Thoracic aorta (tissue), 2 donors: Measurements from ENCODE around the gene DMBX1. TPM values are rescaled to one million over a fixed set of nuclear protein-coding genes. Genes with fewer than 3 reads are reported as not detected.

ENCODE experiments used
- ATAC-seq: fragments of 150-250 bp; one replicate; pipeline ENCODE4 v1.8.0; 2017; ENCODE audit warnings: low read depth; ENCODE audit not compliant: insufficient number of reproducible peaks, low FRiP score
- DNase-seq: peaks from one replicate; pipeline ENCODE4 v3.0.0-alpha.2; 2020; ENCODE audit warnings: low spot score
- H3K27ac ChIP-seq, 2 donors: fragments of 200-600 bp; sonication (generic); 1 replicate in 1 of 2; 2 replicates in 1 of 2; pipeline ENCODE4 v1.5.1; 2016; ENCODE audit warnings: mild to moderate bottlenecking in 2 of 2, moderate library complexity in 2 of 2
- H3K27me3 ChIP-seq: fragments of 200-600 bp; sonication (generic); replicated peaks from 2 replicates; pipeline ENCODE4 v1.6.0; 2016; ENCODE audit warnings: mild to moderate bottlenecking; ENCODE audit not compliant: insufficient read depth
- H3K36me3 ChIP-seq: fragments of 200-600 bp; sonication (generic); one replicate; pipeline ENCODE4 v1.5.1; 2016
- H3K4me1 ChIP-seq, 2 donors: fragments of 200-600 bp; sonication (generic); 1 replicate in 1 of 2; 2 replicates in 1 of 2; pipeline versions ENCODE4 v1.5.1 to v1.6.0; 2016; ENCODE audit warnings: low read depth in 2 of 2, mild to moderate bottlenecking in 1 of 2; ENCODE audit not compliant: control insufficient read depth in 1 of 2
- H3K4me3 ChIP-seq: fragments of 200-600 bp; sonication (generic); 2 replicates; pipeline ENCODE4 v1.5.1; 2016; ENCODE audit warnings: mild to moderate bottlenecking
- H3K9me3 ChIP-seq: fragments of 200-600 bp; sonication (generic); 2 replicates; pipeline ENCODE4 v1.5.1; 2016
- total RNA-seq, 2 donors: library from RNA; depleted of rRNA; stranded (reverse); fragments of >200 nt; gene quantifications; one replicate each; pipeline versions ENCODE4 v1.1.0 to v1.2.3, GENCODE V29; 2016
- TF ChIP-seq, protein P1 (sequence below): fragments of 200-600 bp; sonication (generic); IDR thresholded peaks from one replicate; pipeline ENCODE4 v1.5.1; 2019; ENCODE audit warnings: antibody characterized with exemption

The DMBX1 gene
- total RNA-seq, 2 donors from 2014 or later: not detected

GRCh38 chr1:46536527-46536926, 46.9 kb downstream of the DMBX1 start:
- H3K36me3 ChIP-seq: no peaks in the 10 kb centered on the region
- no peak overlapping the region for H3K4me3 ChIP-seq
- no peaks in the 10 kb centered on the region for H3K27me3 ChIP-seq
- H3K4me1 ChIP-seq: peaks cover 2 to 5% of the 10 kb centered on the region in 2 donors
- no peak for DNase-seq
- ATAC-seq: no peak
- TF ChIP-seq, protein P1, sequence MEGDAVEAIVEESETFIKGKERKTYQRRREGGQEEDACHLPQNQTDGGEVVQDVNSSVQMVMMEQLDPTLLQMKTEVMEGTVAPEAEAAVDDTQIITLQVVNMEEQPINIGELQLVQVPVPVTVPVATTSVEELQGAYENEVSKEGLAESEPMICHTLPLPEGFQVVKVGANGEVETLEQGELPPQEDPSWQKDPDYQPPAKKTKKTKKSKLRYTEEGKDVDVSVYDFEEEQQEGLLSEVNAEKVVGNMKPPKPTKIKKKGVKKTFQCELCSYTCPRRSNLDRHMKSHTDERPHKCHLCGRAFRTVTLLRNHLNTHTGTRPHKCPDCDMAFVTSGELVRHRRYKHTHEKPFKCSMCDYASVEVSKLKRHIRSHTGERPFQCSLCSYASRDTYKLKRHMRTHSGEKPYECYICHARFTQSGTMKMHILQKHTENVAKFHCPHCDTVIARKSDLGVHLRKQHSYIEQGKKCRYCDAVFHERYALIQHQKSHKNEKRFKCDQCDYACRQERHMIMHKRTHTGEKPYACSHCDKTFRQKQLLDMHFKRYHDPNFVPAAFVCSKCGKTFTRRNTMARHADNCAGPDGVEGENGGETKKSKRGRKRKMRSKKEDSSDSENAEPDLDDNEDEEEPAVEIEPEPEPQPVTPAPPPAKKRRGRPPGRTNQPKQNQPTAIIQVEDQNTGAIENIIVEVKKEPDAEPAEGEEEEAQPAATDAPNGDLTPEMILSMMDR: no peak
- no peak overlapping the region for H3K27ac ChIP-seq
- H3K9me3 ChIP-seq: no peaks in the 10 kb centered on the region

DNA sequence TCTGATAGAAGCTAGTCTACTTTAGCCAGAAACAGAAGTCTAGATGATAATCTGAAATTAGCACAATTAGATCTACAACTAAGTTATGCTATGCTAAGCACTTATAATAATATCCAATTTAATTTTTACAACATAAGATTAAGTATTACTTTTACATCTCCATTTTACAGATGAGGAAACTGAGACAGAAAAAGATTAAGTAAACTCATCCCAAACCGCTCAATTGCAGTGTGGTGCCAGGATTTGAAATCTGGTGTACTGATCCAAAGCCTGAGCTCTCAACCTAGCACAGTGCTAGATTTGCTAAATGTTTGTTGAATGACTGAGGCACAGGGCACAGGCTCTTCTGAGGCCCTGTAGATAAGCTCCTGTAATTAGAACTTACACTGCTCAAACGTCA, 48.0 kb downstream of the DMBX1 start:
- ATAC-seq (no peak), DNase-seq (no peak)
- TF ChIP-seq, protein P1: no peak
- Histone ChIP-seq H3K36me3 (no peaks in the 10 kb centered on the region), H3K9me3 (no peaks in the 10 kb centered on the region), H3K27ac (no peak overlapping the region), H3K4me3 (no peak overlapping the region), H3K27me3 (no peaks in the 10 kb centered on the region), H3K4me1 (peaks cover 2 to 5% of the 10 kb centered on the region in 2 donors)

- no peak for DNase-seq
- TF ChIP-seq, protein P1: no peak
- H3K9me3 ChIP-seq: no peaks in the 10 kb centered on the region
- no peak for ATAC-seq
- no peak overlapping the region for H3K27ac ChIP-seq
- H3K27me3 ChIP-seq: no peaks in the 10 kb centered on the region
- no peaks in the 10 kb centered on the region for H3K36me3 ChIP-seq
- no peak overlapping the region for H3K4me3 ChIP-seq
- H3K4me1 ChIP-seq: peaks cover 2 to 5% of the 10 kb centered on the region in 2 donors
These were observed 48.5 kb downstream of the DMBX1 start for GRCh38 chr1:46538147-46538546.

Other genes with a start within 250 kb of the DMBX1 start
- gene RAD54L, start 242.1 kb upstream of the DMBX1 start, total RNA-seq: 1 to 10 TPM in 1 of 2 donors, under 1 TPM in 1; 0.68 to 4.1 TPM
- 10 to 100 TPM; 70.7 to 76.2 TPM for gene LRRC41, start 186.2 kb upstream of the DMBX1 start, total RNA-seq
- 100 to 1,000 TPM; 144 to 237 TPM for gene UQCRH, start 186.1 kb upstream of the DMBX1 start, total RNA-seq
- 10 to 100 TPM; 22.9 to 29.3 TPM for gene NSUN4, start 149.0 kb upstream of the DMBX1 start, total RNA-seq
- 10 to 100 TPM; 14.1 to 21.9 TPM for gene FAAH, start 95.5 kb upstream of the DMBX1 start, total RNA-seq
- not detected for gene KNCN, start 61.8 kb downstream of the DMBX1 start, total RNA-seq
- gene MKNK1, start 114.4 kb downstream of the DMBX1 start, total RNA-seq: 100 to 1,000 TPM in 1 of 2 donors, 10 to 100 TPM in 1; 95.9 to 118 TPM
- gene MOB3C, start 127.0 kb downstream of the DMBX1 start, total RNA-seq: 10 to 100 TPM; 29.5 to 42.3 TPM
- 10 to 100 TPM; 38.5 to 55.6 TPM for gene ATPAF1, start 178.5 kb downstream of the DMBX1 start, total RNA-seq
- not detected for gene TEX38, start 182.0 kb downstream of the DMBX1 start, total RNA-seq
- gene EFCAB14, start 229.3 kb downstream of the DMBX1 start, total RNA-seq: 100 to 1,000 TPM; 102 to 107 TPM